SIG-M5 treated with dmso at 0.1 percent for 504 hours (cell line): ENCODE results near the gene OMA1.
"Not testable (repeated sequence)": the region's sequence is repeated elsewhere in the genome, so short reads cannot be mapped to it uniquely, and the experiment has no call there.

Source experiments
- DNase-seq: peaks from one replicate; lab custom pipeline; 2025; ENCODE audit not compliant: unreplicated experiment; lab: John Stamatoyannopoulos, UW

Gene OMA1

DNA sequence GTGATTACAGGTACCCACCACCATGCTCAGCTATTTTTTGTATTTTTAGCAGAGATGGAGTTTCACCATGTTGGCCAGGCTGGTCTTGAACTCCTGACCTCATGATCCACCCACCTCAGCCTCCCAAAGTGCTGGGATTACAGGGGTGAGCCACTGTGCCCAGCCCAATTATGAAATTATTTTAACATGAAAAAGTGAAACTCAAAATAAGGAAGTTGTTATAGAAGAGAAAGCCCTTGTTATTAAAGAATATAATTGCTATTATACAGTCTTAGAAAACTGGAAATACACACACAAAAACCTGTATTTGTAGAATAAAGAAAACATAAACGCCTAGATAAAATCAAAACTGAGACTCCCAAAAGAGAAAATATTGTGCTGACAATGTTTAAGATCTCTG is 14.7 kb downstream of the OMA1 start:
- DNase-seq, result peak; percentile 4

GRCh38 chr1:58529284-58529683 is 17.2 kb downstream of the OMA1 start:
- DNase-seq, result no peak

DNA sequence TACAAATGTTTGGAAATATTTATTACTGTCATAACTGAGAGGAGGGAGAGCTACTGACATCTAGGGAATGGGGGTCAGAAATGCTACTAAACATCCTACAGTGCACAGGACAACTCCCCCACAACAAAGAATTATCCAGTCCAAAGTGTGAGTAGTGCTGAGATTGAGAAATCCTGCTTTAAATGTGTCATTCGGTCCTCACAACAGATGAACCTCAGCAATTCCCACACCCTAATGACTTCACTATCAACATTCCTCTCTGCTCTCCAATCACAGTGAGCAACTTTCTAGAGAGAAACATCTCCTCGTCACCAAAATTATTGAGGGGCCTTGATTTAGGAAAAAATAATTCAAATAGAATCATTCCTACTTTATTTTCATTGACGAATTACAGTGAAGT is 18.0 kb downstream of the OMA1 start:
- DNase-seq, result no peak

- peak; percentile 72 for DNase-seq
Observed at GRCh38 chr1:58524353-58524945, 22.1 kb downstream of the OMA1 start.

DNA sequence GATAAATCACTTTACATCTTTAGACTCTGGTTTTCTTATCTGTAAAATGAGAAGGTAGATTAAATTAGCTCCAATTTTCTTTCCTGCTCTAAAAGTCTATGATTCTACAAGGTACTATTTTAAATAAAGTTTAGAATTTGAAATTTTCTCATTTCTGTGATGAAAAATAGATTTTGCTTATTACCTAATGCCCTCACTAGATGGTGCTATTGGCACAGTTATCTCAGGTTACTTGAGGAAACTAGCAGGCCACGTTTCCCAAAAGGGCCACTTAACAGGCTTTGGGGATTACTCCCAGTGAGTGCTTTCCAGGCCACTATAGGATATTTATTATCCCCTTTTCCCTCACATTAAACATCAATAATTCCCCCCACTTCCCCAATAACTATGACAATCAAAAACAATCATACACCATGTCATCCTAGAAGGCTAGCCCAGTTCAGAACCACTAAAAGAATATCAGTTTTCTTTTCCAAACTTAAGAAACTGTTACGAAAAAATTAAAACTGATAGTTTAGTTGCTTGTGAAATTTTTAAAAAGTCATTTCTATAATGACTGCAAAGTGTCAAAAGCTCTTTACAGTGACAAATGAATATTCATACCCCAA is 30.6 kb downstream of the OMA1 start:
- DNase-seq, result peak; percentile 49

GRCh38 chr1:58513956-58514355 is 32.6 kb downstream of the OMA1 start:
- DNase-seq, result no peak

DNA sequence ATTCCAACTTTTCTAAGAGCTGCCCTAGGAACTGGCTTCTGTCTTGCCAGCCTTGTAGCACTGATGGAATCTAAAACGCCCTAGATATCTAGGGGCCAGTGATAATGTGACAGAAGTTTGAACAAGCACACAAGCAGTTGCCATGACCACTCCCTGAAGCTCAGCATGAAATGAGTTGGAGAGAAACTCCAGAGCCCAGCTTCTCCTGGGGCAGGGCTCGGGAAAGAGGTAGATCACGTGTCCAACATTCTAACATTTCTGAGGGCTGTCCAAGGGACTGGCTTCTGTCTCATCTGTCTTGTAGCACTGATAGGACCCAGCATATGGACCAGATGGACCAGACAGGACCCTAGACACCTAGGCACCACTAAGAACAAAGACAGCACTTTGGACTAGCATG is 37.9 kb downstream of the OMA1 start:
- DNase-seq, result no peak

GRCh38 chr1:58505286-58505685 is 41.2 kb downstream of the OMA1 start:
- no peak for DNase-seq

DNA sequence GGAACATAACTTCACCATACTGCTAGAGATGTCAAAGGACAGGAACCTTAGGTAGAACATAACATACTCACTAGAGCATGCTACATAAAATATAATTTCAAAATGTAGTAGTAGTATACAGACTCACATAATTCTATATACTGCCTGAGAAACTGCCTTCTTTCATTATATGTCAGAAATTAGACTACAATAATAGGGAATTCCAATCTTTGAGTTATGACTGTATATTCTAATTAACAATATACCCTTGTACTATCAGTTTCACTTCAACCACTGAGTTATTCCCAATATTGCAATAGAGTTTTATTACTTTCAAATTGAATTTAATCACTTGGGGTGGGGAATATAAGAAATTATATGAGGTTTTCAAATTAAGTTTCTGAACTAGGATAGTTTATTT is 44.0 kb downstream of the OMA1 start:
- no peak for DNase-seq

DNA sequence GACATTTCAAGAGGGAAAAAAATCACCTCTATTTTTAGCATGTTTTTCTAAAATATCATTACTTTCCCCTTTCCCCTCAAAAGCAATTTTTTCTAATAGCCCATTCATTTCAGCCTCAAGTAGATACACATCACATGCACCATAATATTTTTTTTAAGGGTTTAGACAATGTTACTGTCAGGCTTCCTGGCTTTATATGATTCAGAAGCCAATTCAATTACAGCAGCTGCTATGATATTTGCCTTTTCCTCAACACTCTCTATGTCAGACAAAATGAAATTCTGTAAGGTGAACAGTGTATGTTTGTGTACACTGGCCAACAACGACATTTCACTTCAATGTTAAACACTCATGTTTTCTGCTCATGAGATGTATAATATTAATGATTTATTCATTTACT is 46.5 kb downstream of the OMA1 start:
- no peak for DNase-seq

DNA sequence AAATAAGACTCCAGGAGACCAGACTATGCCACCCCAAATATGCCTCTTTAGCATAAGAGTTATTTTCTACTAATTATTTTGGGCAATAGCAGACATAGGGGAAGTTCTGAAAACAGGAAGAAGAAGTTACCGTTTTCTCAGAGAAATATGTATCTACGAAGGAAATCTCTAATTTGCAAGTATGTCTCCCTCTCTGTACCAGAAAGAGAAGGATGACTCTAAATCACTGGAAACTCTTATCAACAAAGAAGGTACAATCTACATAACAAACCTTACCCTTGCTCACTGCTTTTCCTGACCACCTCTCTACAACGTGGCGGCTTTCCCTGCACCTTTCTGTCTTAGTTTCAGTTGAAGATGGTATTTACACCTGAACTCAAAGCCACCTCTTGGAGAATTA is 49.0 kb downstream of the OMA1 start:
- DNase-seq, result peak; percentile 4

DNA sequence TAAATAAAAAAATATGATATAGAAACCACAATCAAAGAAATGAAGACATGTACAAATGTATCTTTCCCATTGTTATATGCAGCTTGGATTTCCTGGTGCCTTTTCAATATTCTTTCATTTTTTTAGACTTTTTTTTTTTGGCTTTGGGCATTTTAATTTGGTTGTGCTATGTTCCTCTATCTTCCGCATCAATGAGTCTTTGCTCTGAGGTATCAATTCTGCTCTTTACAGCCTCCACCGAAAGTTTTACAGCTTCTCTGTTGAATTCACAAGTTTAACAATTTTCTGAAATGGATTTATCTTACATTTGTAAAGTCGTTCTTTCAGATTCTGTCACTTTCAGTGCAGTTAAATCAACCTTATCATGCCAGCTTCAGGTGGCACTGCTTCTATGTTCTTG is 50.5 kb downstream of the OMA1 start:
- no peak for DNase-seq

DNA sequence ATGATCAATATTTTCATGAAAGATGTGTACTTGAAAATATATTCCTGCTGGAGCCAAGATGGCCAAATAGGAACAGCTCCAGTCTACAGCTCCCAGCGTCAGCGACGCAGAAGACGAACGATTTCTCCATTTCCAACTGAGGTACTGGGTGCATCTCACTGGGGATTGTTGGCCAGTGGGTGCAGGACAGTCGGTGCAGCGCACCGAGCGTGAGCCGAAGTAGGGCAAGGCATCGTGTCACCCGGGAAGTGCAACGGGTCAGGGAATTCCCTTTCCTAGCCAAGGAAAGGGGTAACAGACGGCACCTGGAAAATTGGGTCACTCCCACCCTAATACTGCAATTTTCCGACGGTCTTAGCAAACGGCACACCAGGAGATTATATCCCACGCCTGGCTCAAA is 57.6 kb downstream of the OMA1 start:
- not testable (repeated sequence) for DNase-seq

- DNase-seq, result no peak
Observed at GRCh38 chr1:58487002-58487401, 59.5 kb downstream of the OMA1 start.

DNA sequence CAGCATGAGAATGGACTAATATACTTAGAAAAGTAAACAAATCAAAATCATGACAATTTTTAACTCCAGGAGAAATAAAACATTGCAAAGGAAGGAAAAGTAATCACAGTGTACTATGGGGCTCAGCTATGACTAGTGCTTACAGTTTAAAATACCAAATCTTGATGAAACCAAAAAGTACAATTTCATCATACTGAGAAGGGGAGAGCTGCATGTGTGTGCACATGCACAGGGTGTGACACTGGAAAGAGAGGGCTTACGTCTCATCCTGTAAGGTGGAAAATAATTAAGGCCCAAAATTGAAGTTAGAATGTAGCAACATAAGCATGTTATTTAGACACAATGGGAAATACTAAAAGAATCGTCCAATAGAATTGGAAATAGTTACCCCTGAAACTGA is 64.6 kb downstream of the OMA1 start:
- no peak for DNase-seq

DNA sequence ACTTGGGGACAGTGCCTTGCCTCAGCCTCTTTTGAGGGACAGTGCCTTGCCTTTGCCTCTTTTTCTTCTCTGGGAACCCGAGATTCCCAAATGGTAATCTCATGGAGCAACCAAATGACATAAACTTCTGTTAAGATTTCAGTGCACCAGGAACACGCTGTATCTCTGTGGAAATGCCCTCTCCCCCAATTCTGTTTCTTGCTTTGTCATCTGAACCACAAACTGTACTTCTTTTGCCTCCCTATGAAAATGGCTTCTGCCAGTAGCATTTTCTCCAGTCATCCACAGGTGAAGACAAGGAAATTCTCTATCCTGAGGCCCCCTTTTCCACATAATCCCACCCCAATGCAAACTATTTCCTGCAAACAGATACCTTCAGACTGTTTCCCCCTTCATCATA is 66.3 kb downstream of the OMA1 start:
- no peak for DNase-seq

GRCh38 chr1:58477390-58477789 is 69.1 kb downstream of the OMA1 start:
- DNase-seq, result no peak

DNA sequence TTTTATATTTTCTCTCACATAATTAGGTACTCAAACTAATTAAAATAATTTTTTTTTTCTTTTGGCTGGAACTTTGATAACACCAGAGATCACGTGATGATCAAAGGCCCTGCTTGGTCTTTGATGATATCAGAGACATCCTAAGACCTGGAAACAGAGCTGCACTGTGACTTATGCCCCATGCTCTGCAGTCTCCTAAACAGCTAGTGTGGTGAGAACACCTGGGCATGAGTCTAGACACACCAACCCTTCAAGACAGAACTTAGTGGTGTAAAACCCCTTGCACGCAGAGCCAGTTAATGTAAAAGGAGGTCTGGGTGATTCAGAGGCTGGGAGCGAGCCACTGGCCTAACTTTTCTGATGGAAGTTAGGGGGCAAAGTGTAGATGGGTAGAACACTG is 70.3 kb downstream of the OMA1 start:
- no peak for DNase-seq

DNA sequence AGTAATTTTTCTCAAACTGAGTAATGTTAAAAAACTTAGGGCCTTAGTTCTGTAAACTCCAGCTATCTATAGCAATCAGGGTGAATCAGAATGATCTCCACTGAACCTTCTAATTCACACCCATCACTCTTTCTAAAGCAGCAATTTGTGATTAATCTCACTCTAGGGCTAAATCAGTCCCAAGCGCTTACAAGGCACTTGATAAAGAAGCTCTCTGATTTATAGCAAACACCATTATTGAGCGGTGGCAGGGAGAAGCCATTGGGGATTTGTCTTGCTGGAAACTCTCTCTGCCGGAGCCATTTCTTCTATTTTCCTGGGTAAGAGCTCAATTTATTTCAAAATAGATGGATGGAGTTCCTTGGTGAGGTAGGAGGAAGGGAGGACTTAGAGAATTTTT is 77.0 kb downstream of the OMA1 start:
- no peak for DNase-seq

- DNase-seq, result no peak
Observed at GRCh38 chr1:58469016-58469415, 77.5 kb downstream of the OMA1 start.

- DNase-seq, result no peak
Observed at GRCh38 chr1:58468612-58469011, 77.9 kb downstream of the OMA1 start.

DNA sequence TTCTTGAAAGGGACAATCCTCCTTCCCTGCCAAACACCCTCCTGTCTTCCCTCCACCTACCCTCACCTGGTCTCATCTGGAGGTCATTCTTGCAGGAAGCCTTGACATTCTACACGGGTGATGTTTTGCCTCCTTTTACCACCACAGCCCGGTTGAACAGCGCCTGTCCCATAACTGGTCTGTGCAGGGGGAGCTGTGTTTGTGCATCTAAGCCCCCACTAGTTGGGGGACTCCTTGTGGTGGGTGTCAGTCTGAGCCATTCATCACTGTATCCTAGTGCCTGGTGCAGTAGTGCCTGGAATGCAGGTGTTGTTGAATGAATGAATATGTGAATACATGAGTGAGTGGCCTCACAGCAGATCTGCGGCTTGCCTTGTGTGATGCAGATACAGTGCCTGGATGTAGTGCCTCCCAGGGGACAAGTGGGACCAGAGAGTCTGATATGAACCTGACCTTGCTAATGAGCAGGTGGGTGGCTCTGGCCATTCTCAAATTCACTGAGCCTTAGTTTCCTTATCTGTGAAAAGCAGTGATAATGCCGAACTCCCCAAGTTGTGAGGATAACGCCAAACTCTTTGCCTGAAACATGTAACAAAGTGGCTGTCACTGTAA is 79.8 kb downstream of the OMA1 start:
- DNase-seq, result no peak
